OCI-LY1 (cell line): ENCODE measurements around the gene CDYL2.

Source experiments
- CTCF ChIP-seq: fragments of 200-600 bp; sonication (generic), shearing (Covaris generic); IDR thresholded peaks from 2 replicates; pipeline ENCODE4 v1.5.1; 2017; ENCODE audit warnings: mild to moderate bottlenecking, antibody characterized with exemption, low read length, moderate library complexity, mixed read lengths
- EZH2 ChIP-seq: fragments of 200-600 bp; sonication (generic), shearing (Covaris generic); IDR thresholded peaks from 2 replicates; pipeline ENCODE4 v1.8.0; 2017; ENCODE audit warnings: borderline replicate concordance, mixed run types, mild to moderate bottlenecking, antibody characterized with exemption, low read length, moderate library complexity, mixed read lengths

- TF ChIP-seq CTCF (no peak), EZH2 (no peak)
Measured at GRCh38 chr16:80680046-80680445, 124.4 kb downstream of the CDYL2 start.
